ENCODE measurements around the gene ZNF629. TPM values are rescaled to one million over a fixed set of nuclear protein-coding genes. Genes with fewer than 3 reads are reported as not detected.

Gene ZNF629
- total and polyA plus RNA-seq, 2 of the 4 experiments (the other 2 are of a cell fraction), result 7.3 to 9.1 TPM

DNA sequence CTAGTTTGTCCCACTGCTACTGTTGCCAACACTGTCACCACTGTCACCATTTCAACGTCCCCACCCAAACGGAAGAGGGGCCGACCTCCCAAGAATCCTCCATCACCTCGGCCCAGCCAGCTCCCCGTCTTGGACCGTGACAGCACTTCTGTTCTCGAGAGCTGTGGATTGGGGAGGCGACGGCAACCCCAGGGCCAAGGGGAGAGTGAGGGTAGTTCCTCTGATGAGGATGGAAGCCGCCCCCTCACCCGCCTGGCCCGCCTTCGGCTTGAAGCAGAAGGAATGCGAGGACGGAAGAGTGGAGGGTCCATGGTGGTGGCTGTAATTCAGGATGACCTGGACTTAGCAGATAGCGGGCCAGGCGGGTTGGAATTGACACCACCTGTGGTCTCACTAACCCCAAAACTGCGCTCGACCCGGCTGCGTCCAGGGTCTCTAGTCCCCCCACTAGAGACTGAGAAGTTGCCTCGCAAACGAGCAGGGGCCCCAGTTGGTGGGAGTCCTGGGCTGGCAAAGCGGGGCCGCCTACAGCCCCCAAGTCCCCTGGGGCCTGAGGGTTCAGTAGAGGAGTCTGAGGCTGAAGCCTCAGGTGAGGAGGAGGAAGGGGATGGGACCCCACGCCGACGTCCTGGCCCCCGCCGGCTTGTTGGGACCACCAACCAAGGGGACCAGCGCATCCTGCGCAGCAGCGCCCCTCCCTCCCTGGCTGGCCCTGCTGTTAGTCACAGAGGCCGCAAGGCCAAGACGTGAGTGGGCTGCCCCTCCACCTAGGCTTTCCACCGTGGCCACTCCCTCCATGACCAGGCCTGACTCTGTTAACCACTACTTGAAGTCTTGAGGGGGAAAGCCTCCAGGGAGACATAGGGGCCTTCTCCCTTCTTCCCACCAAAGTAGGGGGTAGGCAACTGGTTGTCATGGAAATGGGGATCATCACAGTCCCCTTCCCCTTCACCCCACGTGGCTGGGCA is 47.7 kb downstream of the ZNF629 start:
- DNase-seq (no peak), ATAC-seq (ENCODE audit: low read depth) (no peak)
- Histone ChIP-seq H3K79me1 (ENCODE audit: low read depth in 1 of 2, low read length in 2 of 2) (peaks cover 12 to 48% of the 10 kb centered on the region in 2 experiments), H3K27me3 (ENCODE audit: control insufficient read depth, insufficient read depth, low read length) (no peaks in the 10 kb centered on the region), H3K9ac (ENCODE audit: low read depth, low read length) (no peak overlapping the region), H2BK5ac (ENCODE audit: low read depth, low read length, poor library complexity, severe bottlenecking) (no peak overlapping the region), H3K56ac (ENCODE audit: extremely low read depth, insufficient read depth, low read length) (no peak overlapping the region), H2AK5ac (ENCODE audit: low read depth, low read length) (0 out of 2 replicates have a peak overlapping the region, but pooled peaks have one; percentile 20), H3K4me2 (ENCODE audit: low read depth, low read length) (no peak overlapping the region), H4K8ac (ENCODE audit: low read depth in 2 of 2, low read length in 2 of 2) (no peak overlapping the region), H4K91ac (ENCODE audit: insufficient read depth, low read depth, low read length) (no peak overlapping the region), H2BK120ac (ENCODE audit: low read depth, low read length) (no peak overlapping the region), H3K14ac (replicated peaks; ENCODE audit: low read depth, low read length) (no peak overlapping the region), H4K20me1 (ENCODE audit: insufficient read depth, low read length) (peaks cover 8% of the 10 kb centered on the region; the same call in 1 of the 2 replicates), H3K4me1 (ENCODE audit: control insufficient read depth, insufficient read depth, low read length) (peaks cover 14% of the 10 kb centered on the region), H3K36me3 (ENCODE audit: control insufficient read depth, insufficient read depth, low read length) (peaks cover 56% of the 10 kb centered on the region), H2BK20ac (ENCODE audit: low read depth, low read length) (no peak overlapping the region), H3K9me1 (ENCODE audit: insufficient read depth, low read length) (peaks cover 15% of the 10 kb centered on the region), H2AK9ac (replicated peaks; ENCODE audit: low read depth, low read length, poor library complexity) (no peak overlapping the region), H2AFZ (replicated peaks; ENCODE audit: low read length, poor library complexity) (no peak overlapping the region), H4K5ac (ENCODE audit: low read depth, low read length) (peak overlapping the region; percentile 37; the same call in 1 of the 2 replicates), H3K18ac (ENCODE audit: low read depth, low read length) (no peak overlapping the region), H3K4me3 (ENCODE audit: insufficient read depth, low read depth, low read length) (no peak overlapping the region), H2BK15ac (ENCODE audit: low read depth, low read length) (no peak overlapping the region), H3K27ac (ENCODE audit: insufficient read depth, low read length) (no peak overlapping the region), H3K9me3 (ENCODE audit: control insufficient read depth, insufficient read depth, low read length) (no peaks in the 10 kb centered on the region), H3K23ac (ENCODE audit: low read depth, low read length) (no peak overlapping the region), H3K4ac (ENCODE audit: low read depth, low read length) (no peak overlapping the region)
- BruUV-seq (replicated peaks), result no TSS peak
- dilution Hi-C loops (cut with HindIII; ENCODE audit: low sequenced_read_pairs, unreplicated experiment) (no loop called here), intact Hi-C loops (cut with micrococcal nuclease) (no loop called here), in situ Hi-C loops (cut with MboI; ENCODE audit: low sequenced_read_pairs) (no loop called here)
- ChIA-PET CTCF (no interaction called here), POLR2A (ENCODE audit: unreplicated experiment) (no interaction called here)
- WGBS, 2 experiments (ENCODE audit: extremely low coverage in 2 of 2, insufficient read length in 1 of 2), result 97% methylated on average over 15 of the region's 37 CpGs; no CpG with 5 or more reads in 1 of the 2 experiments
- TF ChIP-seq SMC3 (IDR thresholded peaks at IDR 0.05; ENCODE audit: low read depth, low read length), result no peak
- TF ChIP-seq MAFK (IDR thresholded peaks at IDR 0.05; ENCODE audit: low read depth, low read length), result no peak
- no peak for TF ChIP-seq BHLHE40 (IDR thresholded peaks at IDR 0.05; ENCODE audit: low read depth, low read length)
- TF ChIP-seq, protein P1, sequence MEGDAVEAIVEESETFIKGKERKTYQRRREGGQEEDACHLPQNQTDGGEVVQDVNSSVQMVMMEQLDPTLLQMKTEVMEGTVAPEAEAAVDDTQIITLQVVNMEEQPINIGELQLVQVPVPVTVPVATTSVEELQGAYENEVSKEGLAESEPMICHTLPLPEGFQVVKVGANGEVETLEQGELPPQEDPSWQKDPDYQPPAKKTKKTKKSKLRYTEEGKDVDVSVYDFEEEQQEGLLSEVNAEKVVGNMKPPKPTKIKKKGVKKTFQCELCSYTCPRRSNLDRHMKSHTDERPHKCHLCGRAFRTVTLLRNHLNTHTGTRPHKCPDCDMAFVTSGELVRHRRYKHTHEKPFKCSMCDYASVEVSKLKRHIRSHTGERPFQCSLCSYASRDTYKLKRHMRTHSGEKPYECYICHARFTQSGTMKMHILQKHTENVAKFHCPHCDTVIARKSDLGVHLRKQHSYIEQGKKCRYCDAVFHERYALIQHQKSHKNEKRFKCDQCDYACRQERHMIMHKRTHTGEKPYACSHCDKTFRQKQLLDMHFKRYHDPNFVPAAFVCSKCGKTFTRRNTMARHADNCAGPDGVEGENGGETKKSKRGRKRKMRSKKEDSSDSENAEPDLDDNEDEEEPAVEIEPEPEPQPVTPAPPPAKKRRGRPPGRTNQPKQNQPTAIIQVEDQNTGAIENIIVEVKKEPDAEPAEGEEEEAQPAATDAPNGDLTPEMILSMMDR (conservative IDR thresholded peaks at IDR 0.05; ENCODE audit: low read depth, low read length), result no peak
- no peak for TF ChIP-seq MXI1 (IDR thresholded peaks at IDR 0.05; ENCODE audit: borderline replicate concordance, low read depth, low read length)
- TF ChIP-seq RAD21 (IDR thresholded peaks at IDR 0.05; ENCODE audit: low read length), result no peak
- TF ChIP-seq CEBPB (IDR thresholded peaks at IDR 0.05; ENCODE audit: low read depth, low read length), result no peak
- TF ChIP-seq POLR2A (IDR thresholded peaks at IDR 0.05; ENCODE audit: low read depth, low read length), result no peak
- no peak for TF ChIP-seq NFE2L2 (IDR thresholded peaks at IDR 0.05; ENCODE audit: low read depth, low read length)

Measured in IMR-90 (cell line).